Panc1 (cell line): Measurements from ENCODE around the gene RPL27A. TPM values are rescaled to one million over a fixed set of nuclear protein-coding genes. Genes with fewer than 3 reads are reported as not detected.
A peak's percentile ranks its signal among the peaks of the same experiment; 100 is the strongest.

Source experiments
- ATAC-seq: fragments of 200-7000 bp; cut with Tn5 transposase; 2 replicates; pipeline ENCODE4 v1.9.1; 2020; ENCODE audit warnings: mild to moderate bottlenecking, moderate library complexity
- BruUV-seq: library from RNA; stranded (reverse); fragments of 400-500 nt; replicated peaks from 2 replicates; lab custom pipeline; 2021; lab: Mats Ljungman, UMichigan
- CTCF ChIA-PET: fragments of 300-600 bp; sonication (Branson Sonifier 250); formaldehyde crosslinking; loops from one replicate; lab custom pipeline; 2022; ENCODE audit warnings: antibody characterized with exemption; lab: Charles Lee
- POLR2A ChIA-PET: fragments of 300-600 bp; sonication (Branson Sonifier 250); formaldehyde crosslinking; loops from one replicate; lab custom pipeline; 2022; ENCODE audit warnings: antibody characterized with exemption; lab: Charles Lee
- DNase-seq: peaks from one replicate; pipeline ENCODE4 v3.0.0-alpha.2; 2010; ENCODE audit warnings: low read depth, low spot score
- H3K27ac ChIP-seq: 2 replicates; pipeline ENCODE4 v1.5.1; 2011; ENCODE audit warnings: mild to moderate bottlenecking, low read length, inconsistent platforms
- H3K27me3 ChIP-seq: fragments of 200-500 bp; sonication (Bioruptor generic); 2 replicates; pipeline ENCODE4 v1.6.0; 2014; ENCODE audit warnings: low read length, inconsistent platforms; ENCODE audit not compliant: control insufficient read depth, insufficient read depth
- H3K36me3 ChIP-seq: fragments of 200-500 bp; sonication (Bioruptor generic); 2 replicates; pipeline ENCODE4 v1.5.1; 2014; ENCODE audit warnings: inconsistent platforms, mild to moderate bottlenecking, low read length, moderate library complexity; ENCODE audit not compliant: control insufficient read depth, insufficient read depth
- H3K4me1 ChIP-seq: 2 replicates; pipeline ENCODE4 v1.5.1; 2011; ENCODE audit warnings: inconsistent platforms, mild to moderate bottlenecking, low read length, moderate library complexity; ENCODE audit not compliant: control insufficient read depth, insufficient read depth
- H3K4me3 ChIP-seq, 2 experiments: 2 replicates each; pipeline ENCODE4 v1.5.1; 2011 to 2012; ENCODE audit warnings: low read depth in 2 of 2, low read length in 2 of 2, mild to moderate bottlenecking in 2 of 2, inconsistent platforms in 1 of 2, moderate library complexity in 1 of 2
- H3K9me3 ChIP-seq: fragments of 200-500 bp; sonication (Bioruptor generic); 2 replicates; pipeline ENCODE4 v1.5.1; 2014; ENCODE audit warnings: low read depth, mild to moderate bottlenecking, inconsistent platforms, low read length, moderate library complexity; ENCODE audit not compliant: control insufficient read depth, insufficient read depth
- POLR2AphosphoS5 ChIP-seq: IDR thresholded peaks from 2 replicates; pipeline ENCODE4 v1.6.1; 2012; ENCODE audit warnings: mild to moderate bottlenecking, low read depth, low read length, moderate library complexity
- SIN3A ChIP-seq: IDR thresholded peaks from 2 replicates; pipeline ENCODE4 v1.6.1; 2012; ENCODE audit warnings: low read depth, mild to moderate bottlenecking, low read length, moderate library complexity, borderline replicate concordance; ENCODE audit not compliant: insufficient read depth
- TCF7L2 ChIP-seq: IDR thresholded peaks from 2 replicates; pipeline ENCODE4 v1.6.1; 2011; ENCODE audit warnings: mild to moderate bottlenecking, low read depth, low read length, inconsistent platforms
- in situ Hi-C: cut with HindIII; loops from 2 replicates; pipeline ENCODE4 v1.10.0; 2016; ENCODE audit warnings: low sequenced_read_pairs, low pct_unique_long_range_greater_than_20kb
- intact Hi-C: fragments of 100-400 bp; cut with micrococcal nuclease; formaldehyde crosslinking; loops from one replicate; pipeline ENCODE4 v1.10.0; 2022; ENCODE audit not compliant: unreplicated experiment
- total RNA-seq: library from RNA; stranded (reverse); gene quantifications from one replicate; pipeline ENCODE4 v1.2.1, GENCODE V29; 2021; ENCODE audit not compliant: unreplicated experiment
- TF ChIP-seq, protein P1 (sequence below): fragments of 450-650 bp; IDR thresholded peaks from 2 replicates; pipeline ENCODE4 v1.5.1; 2017; ENCODE audit warnings: mild to moderate bottlenecking
- TF ChIP-seq, protein P2 (sequence below), 2 experiments: IDR thresholded peaks; 2 replicates each; pipeline ENCODE4 v1.6.1; 2011 to 2012; ENCODE audit warnings: low read depth in 2 of 2, control low read depth in 1 of 2, low read length in 1 of 2, mild to moderate bottlenecking in 1 of 2, moderate library complexity in 1 of 2; ENCODE audit not compliant: insufficient read depth in 1 of 2

RPL27A gene
- total RNA-seq, 1 experiment from 2014 or later, result 1,115 TPM

DNA sequence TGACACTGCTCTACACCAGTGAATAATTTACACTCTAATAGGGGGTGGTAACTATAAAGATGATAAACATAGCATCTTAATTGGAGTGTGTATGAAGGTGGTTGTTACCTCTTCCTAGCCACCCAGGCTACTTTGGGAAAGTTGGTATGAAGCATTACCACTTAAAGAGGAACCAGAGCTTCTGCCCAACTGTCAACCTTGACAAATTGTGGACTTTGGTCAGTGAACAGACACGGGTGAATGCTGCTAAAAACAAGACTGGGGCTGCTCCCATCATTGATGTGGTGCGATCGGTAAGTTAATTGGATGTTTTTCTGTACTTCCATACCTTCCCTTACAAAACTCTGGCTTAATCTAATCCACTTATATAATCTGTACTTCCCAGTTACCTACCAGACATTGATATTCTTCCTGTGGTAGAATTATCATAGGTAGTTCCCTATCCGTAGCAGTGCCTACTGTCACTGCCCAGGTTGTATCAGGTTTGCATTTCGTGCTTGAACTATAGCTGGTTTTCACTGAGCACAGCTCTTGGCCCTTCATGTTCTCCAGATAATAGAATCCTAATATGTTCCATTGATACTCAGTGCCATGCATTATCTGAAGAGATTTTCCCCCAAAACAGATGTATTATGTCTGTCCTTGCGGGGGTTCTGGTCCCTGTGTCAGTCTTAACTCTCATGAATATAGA is 2.2 kb downstream of the RPL27A start:
- in situ Hi-C loops (no loop called here), intact Hi-C loops (loop anchor here (5.0 kb wide), 3 partner anchors 128 to 273 kb away; a partner anchor contains a TSS)
- H3K27me3 ChIP-seq, result no peaks in the 10 kb centered on the region
- peaks cover 44% of the 10 kb centered on the region for H3K4me1 ChIP-seq
- H3K4me3 ChIP-seq, result peak overlapping the region; percentile 91 to 92
- ATAC-seq, result no peak
- CTCF ChIA-PET, result no interaction called here
- TF ChIP-seq TCF7L2 (no peak), SIN3A (no peak), POLR2AphosphoS5 (no peak)
- TF ChIP-seq, protein P1, sequence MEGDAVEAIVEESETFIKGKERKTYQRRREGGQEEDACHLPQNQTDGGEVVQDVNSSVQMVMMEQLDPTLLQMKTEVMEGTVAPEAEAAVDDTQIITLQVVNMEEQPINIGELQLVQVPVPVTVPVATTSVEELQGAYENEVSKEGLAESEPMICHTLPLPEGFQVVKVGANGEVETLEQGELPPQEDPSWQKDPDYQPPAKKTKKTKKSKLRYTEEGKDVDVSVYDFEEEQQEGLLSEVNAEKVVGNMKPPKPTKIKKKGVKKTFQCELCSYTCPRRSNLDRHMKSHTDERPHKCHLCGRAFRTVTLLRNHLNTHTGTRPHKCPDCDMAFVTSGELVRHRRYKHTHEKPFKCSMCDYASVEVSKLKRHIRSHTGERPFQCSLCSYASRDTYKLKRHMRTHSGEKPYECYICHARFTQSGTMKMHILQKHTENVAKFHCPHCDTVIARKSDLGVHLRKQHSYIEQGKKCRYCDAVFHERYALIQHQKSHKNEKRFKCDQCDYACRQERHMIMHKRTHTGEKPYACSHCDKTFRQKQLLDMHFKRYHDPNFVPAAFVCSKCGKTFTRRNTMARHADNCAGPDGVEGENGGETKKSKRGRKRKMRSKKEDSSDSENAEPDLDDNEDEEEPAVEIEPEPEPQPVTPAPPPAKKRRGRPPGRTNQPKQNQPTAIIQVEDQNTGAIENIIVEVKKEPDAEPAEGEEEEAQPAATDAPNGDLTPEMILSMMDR, result no peak
- TF ChIP-seq, protein P2, sequence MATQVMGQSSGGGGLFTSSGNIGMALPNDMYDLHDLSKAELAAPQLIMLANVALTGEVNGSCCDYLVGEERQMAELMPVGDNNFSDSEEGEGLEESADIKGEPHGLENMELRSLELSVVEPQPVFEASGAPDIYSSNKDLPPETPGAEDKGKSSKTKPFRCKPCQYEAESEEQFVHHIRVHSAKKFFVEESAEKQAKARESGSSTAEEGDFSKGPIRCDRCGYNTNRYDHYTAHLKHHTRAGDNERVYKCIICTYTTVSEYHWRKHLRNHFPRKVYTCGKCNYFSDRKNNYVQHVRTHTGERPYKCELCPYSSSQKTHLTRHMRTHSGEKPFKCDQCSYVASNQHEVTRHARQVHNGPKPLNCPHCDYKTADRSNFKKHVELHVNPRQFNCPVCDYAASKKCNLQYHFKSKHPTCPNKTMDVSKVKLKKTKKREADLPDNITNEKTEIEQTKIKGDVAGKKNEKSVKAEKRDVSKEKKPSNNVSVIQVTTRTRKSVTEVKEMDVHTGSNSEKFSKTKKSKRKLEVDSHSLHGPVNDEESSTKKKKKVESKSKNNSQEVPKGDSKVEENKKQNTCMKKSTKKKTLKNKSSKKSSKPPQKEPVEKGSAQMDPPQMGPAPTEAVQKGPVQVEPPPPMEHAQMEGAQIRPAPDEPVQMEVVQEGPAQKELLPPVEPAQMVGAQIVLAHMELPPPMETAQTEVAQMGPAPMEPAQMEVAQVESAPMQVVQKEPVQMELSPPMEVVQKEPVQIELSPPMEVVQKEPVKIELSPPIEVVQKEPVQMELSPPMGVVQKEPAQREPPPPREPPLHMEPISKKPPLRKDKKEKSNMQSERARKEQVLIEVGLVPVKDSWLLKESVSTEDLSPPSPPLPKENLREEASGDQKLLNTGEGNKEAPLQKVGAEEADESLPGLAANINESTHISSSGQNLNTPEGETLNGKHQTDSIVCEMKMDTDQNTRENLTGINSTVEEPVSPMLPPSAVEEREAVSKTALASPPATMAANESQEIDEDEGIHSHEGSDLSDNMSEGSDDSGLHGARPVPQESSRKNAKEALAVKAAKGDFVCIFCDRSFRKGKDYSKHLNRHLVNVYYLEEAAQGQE (IDR thresholded peaks at IDR 0.05; ENCODE audit: insufficient read depth in 1 of 2, low read depth in 2 of 2, low read length in 1 of 2), result no peak
- peak overlapping the region; percentile 100 for H3K27ac ChIP-seq
- peaks cover 29% of the 10 kb centered on the region for H3K36me3 ChIP-seq
- BruUV-seq, result no TSS peak
- POLR2A ChIA-PET, result no interaction called here
- DNase-seq, result no peak
- no peaks in the 10 kb centered on the region for H3K9me3 ChIP-seq

DNA sequence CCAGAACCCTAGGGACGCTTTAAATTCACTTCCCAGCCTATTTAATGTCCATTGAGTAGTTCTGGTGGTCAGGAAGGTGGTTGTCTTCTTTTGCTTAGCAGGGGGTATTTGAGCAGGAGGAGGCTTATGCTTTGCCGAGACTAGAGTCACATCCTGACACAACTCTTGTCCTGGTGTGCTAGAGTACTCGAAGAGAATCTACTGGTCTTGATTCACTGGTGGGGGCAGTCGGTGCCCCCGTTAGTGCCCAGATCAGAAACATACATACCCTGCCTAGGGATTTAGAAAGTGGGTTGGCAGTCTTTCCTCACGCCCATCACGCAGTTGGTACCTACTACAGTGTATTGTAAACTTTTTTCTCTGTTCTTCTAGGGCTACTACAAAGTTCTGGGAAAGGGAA is 2.7 kb downstream of the RPL27A start:
- BruUV-seq, result no TSS peak
- Histone ChIP-seq H3K36me3 (peaks cover 29% of the 10 kb centered on the region), H3K9me3 (no peaks in the 10 kb centered on the region), H3K27me3 (no peaks in the 10 kb centered on the region), H3K4me1 (peaks cover 50% of the 10 kb centered on the region), H3K4me3 (peak overlapping the region; percentile 91 to 92), H3K27ac (peak overlapping the region; percentile 100)
- in situ Hi-C loops, result no loop called here
- ATAC-seq (no peak), DNase-seq (no peak)
- ChIA-PET POLR2A (no interaction called here), CTCF (no interaction called here)
- TF ChIP-seq POLR2AphosphoS5 (no peak), SIN3A (no peak), TCF7L2 (no peak)
- TF ChIP-seq, protein P1, result no peak
- TF ChIP-seq, protein P2 (IDR thresholded peaks at IDR 0.05; ENCODE audit: insufficient read depth in 1 of 2, low read depth in 2 of 2, low read length in 1 of 2), result no peak
- intact Hi-C loops, result loop anchor here (5.0 kb wide), 3 partner anchors 127 to 272 kb away; a partner anchor contains a TSS
